ENCODE measurements around the gene HECTD2. TPM values are rescaled to one million over a fixed set of nuclear protein-coding genes. Genes with fewer than 3 reads are reported as not detected.

HECTD2 gene
- total and polyA plus RNA-seq, 2 of the 8 experiments (the other 6 are each of a cell fraction or from before 2014, with no cell fraction given), result 5.7 to 11.9 TPM

DNA sequence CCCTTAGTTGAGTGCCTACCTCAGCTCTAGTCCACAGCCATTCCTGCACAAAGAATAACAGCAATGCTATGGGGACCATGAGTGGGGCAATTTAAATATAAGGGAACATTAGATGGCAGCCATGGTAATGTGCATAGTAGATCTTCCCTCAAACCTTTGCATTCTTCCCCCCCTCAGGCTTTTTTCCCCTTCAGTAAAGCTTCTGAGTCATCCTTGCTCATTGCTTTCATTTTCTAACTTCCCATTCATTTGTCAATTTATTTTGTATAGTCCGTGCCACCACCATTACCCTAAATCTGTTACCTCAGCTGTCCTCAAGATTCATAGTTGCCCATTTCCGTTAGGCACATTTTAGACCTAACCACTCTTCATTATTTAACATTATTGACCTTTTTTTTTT, 10.7 kb downstream of the HECTD2 start:
- Histone ChIP-seq H3K27me3 (replicated peaks in 1 of 4; ENCODE audit: control insufficient read depth in 3 of 4, extremely low read depth in 1 of 4, insufficient read depth in 3 of 4, low read length in 3 of 4) (no peaks in the 10 kb centered on the region), H3K27ac (ENCODE audit: low read depth, low read length) (no peak overlapping the region), H2BK120ac (replicated peaks; ENCODE audit: low read depth, low read length) (no peak overlapping the region), H3K4me1 (replicated peaks in 1 of 4; ENCODE audit: control insufficient read depth in 3 of 4, insufficient read depth in 4 of 4, low read length in 3 of 4) (peaks cover 0 to 3% (median 0%) of the 10 kb centered on the region in 4 experiments; a peak in 1 of 7 replicates), H3K23me2 (ENCODE audit: low read depth, low read length) (no peaks in the 10 kb centered on the region), H2AFZ (ENCODE audit: low read length) (no peak overlapping the region), H2BK20ac (ENCODE audit: low read length) (no peak overlapping the region), H4K91ac (replicated peaks; ENCODE audit: insufficient read length, low read length) (no peak overlapping the region), H2BK12ac (ENCODE audit: low read depth, low read length) (no peak overlapping the region), H3K9ac (replicated peaks in 1 of 4; ENCODE audit: extremely low read depth in 1 of 4, low read depth in 3 of 4, low read length in 3 of 4) (no peak overlapping the region), H3K14ac (ENCODE audit: insufficient read length) (no peak overlapping the region), H4K8ac (ENCODE audit: extremely low read depth, insufficient read depth, low read length) (no peak overlapping the region), H2BK15ac (ENCODE audit: low read length) (no peak overlapping the region), H3K36me3 (ENCODE audit: control insufficient read depth in 2 of 4, insufficient read depth in 4 of 4, low read length in 3 of 4) (no peaks in the 10 kb centered on the region), H4K5ac (ENCODE audit: insufficient read length, low read depth, low read length) (no peak overlapping the region), H4K20me1 (replicated peaks in 1 of 2; ENCODE audit: control insufficient read depth in 1 of 2, insufficient read depth in 2 of 2, low read length in 2 of 2) (peaks cover 1 to 3% of the 10 kb centered on the region in 2 experiments), H3K23ac (ENCODE audit: insufficient read length) (no peak overlapping the region), H3K18ac (ENCODE audit: extremely low read depth, low read length) (no peak overlapping the region), H3K4me2 (ENCODE audit: insufficient read depth in 1 of 2, low read depth in 2 of 2, low read length in 2 of 2) (no peak overlapping the region), H3K4me3 (ENCODE audit: extremely low read depth in 1 of 4, insufficient read depth in 2 of 4, low read depth in 3 of 4, low read length in 4 of 4) (no peak overlapping the region), H3K79me1 (ENCODE audit: low read depth, low read length) (no peaks in the 10 kb centered on the region), H3K4ac (replicated peaks; ENCODE audit: insufficient read length, low read depth, low read length) (no peak overlapping the region), H3K56ac (replicated peaks; ENCODE audit: insufficient read length, low read depth, low read length) (no peak overlapping the region), H2BK5ac (ENCODE audit: low read depth, low read length) (no peak overlapping the region), H3K9me3 (ENCODE audit: insufficient read depth in 2 of 2, low read depth in 1 of 2, low read length in 1 of 2) (no peaks in the 10 kb centered on the region), H3K79me2 (ENCODE audit: control insufficient read depth in 1 of 2, insufficient read depth in 2 of 2, low read length in 2 of 2) (peaks cover 0 to 6% of the 10 kb centered on the region in 2 experiments; a peak in 2 of 4 replicates), H2AK5ac (ENCODE audit: low read depth, low read length) (no peak overlapping the region)
- DNase-seq (ENCODE audit: low read depth in 1 of 2, low spot score in 2 of 2) (no peak), FAIRE-seq (no peak)
- CTCF ChIA-PET (ENCODE audit: partially characterized antibody), result interaction anchor here (0.6 to 1.1 kb wide), 4 partner anchors 215 to 456 kb away, joined by 3 to 4 read pairs (median 3); no protein-coding TSS in a partner anchor
- 83% methylated on average over 2 of the region's 2 CpGs; no CpG with 5 or more reads in 1 of the 2 experiments for WGBS, 2 experiments (ENCODE audit: extremely low coverage in 1 of 2, insufficient coverage in 1 of 2, insufficient read length in 1 of 2, insufficient replicate concordance in 2 of 2, low coverage in 1 of 2, low lambda C conversion rate in 2 of 2, missing lambda C conversion rate in 1 of 2)
- POLR2A ChIA-PET (ENCODE audit: partially characterized antibody), result no interaction called here

Measured in H1 (cell line).